CD14-positive monocyte (primary cell): ENCODE data around the gene ACSL5. TPM values are rescaled to one million over a fixed set of nuclear protein-coding genes. Genes with fewer than 3 reads are reported as not detected.
"Not testable (repeated sequence)": the region's sequence is repeated elsewhere in the genome, so short reads cannot be mapped to it uniquely, and the experiment has no call there.

ENCODE experiments used
- DNase-seq, 3 donors: peaks; one replicate each; pipeline ENCODE4 v3.0.0-alpha.2; 2011 to 2022
- H2AFZ ChIP-seq: 2 replicates; pipeline ENCODE4 v1.6.0; 2012; ENCODE audit warnings: mild to moderate bottlenecking, low read depth, low read length, inconsistent platforms; ENCODE audit not compliant: insufficient read depth, poor library complexity, severe bottlenecking
- H3K27ac ChIP-seq, 2 donors: 1 replicate in 1 of 2; 2 replicates in 1 of 2; pipeline ENCODE4 v1.5.1; 2012 to 2013; ENCODE audit warnings: low read length in 2 of 2, control low read depth in 1 of 2, inconsistent platforms in 1 of 2, low read depth in 1 of 2, mild to moderate bottlenecking in 1 of 2
- H3K27me3 ChIP-seq, 2 donors: one replicate each; pipeline versions ENCODE4 v1.6.0 to v1.6.1; 2011 to 2013; ENCODE audit warnings: low read length in 2 of 2; ENCODE audit not compliant: control insufficient read depth in 2 of 2, insufficient read depth in 2 of 2
- H3K36me3 ChIP-seq, 2 donors: replicated peaks in 1 of 2; 1 replicate in 1 of 2; 2 replicates in 1 of 2; pipeline versions ENCODE4 v1.5.1 to v1.6.1; 2012 to 2013; ENCODE audit warnings: low read length in 2 of 2, control low read depth in 1 of 2, inconsistent platforms in 1 of 2, mild to moderate bottlenecking in 1 of 2; ENCODE audit not compliant: insufficient read depth in 2 of 2, control insufficient read depth in 1 of 2
- H3K4me1 ChIP-seq, 2 donors: 1 replicate in 1 of 2; 2 replicates in 1 of 2; pipeline versions ENCODE4 v1.5.1 to v1.6.1; 2012 to 2013; ENCODE audit warnings: low read length in 2 of 2, control low read depth in 1 of 2, inconsistent platforms in 1 of 2, mild to moderate bottlenecking in 1 of 2, moderate library complexity in 1 of 2; ENCODE audit not compliant: insufficient read depth in 2 of 2, control insufficient read depth in 1 of 2
- H3K4me2 ChIP-seq: replicated peaks from 2 replicates; pipeline ENCODE3; 2012; ENCODE audit warnings: low read length, moderate library complexity, mild to moderate bottlenecking; ENCODE audit not compliant: poor library complexity, severe bottlenecking; ENCODE audit errors: extremely low read depth
- H3K4me3 ChIP-seq, 3 experiments: fragments of 200-600 bp in 1 of 3; sonication (generic) in 1 of 3; replicated peaks in 1 of 3; 1 replicate in 2 of 3; 2 replicates in 1 of 3; pipeline ENCODE4 v1.5.1; 2011 to 2013; ENCODE audit warnings: low read length in 3 of 3, mild to moderate bottlenecking in 3 of 3, control low read depth in 2 of 3, low read depth in 2 of 3, inconsistent platforms in 1 of 3, moderate library complexity in 1 of 3
- H3K79me2 ChIP-seq: 2 replicates; pipeline ENCODE4 v1.6.0; 2012; ENCODE audit warnings: mild to moderate bottlenecking, control low read depth, inconsistent platforms, low read length, moderate library complexity; ENCODE audit not compliant: insufficient read depth
- H3K9ac ChIP-seq: 2 replicates; pipeline ENCODE4 v1.6.0; 2017; ENCODE audit warnings: low read length, mild to moderate bottlenecking; ENCODE audit not compliant: insufficient read depth, poor library complexity, severe bottlenecking
- H3K9me3 ChIP-seq, 2 donors: replicated peaks in 1 of 2; 1 replicate in 1 of 2; 2 replicates in 1 of 2; pipeline versions ENCODE4 v1.5.1 to v1.6.1; 2012 to 2013; ENCODE audit warnings: low read length in 2 of 2, control low read depth in 1 of 2; ENCODE audit not compliant: control insufficient read depth in 1 of 2, insufficient read depth in 1 of 2
- H4K20me1 ChIP-seq: 2 replicates; pipeline ENCODE4 v1.6.0; 2012; ENCODE audit warnings: mild to moderate bottlenecking, low read length, control low read depth, moderate library complexity; ENCODE audit not compliant: insufficient read depth
- H3K27ac Mint-ChIP-seq, 7 donors: one replicate each; pipeline ENCODE4 v1.8.0; 2020; ENCODE audit warnings: mild to moderate bottlenecking in 7 of 7, mixed read lengths in 7 of 7, moderate library complexity in 6 of 7, inconsistent platforms in 2 of 7
- H3K27me3 Mint-ChIP-seq, 3 donors: one replicate each; pipeline ENCODE4 v1.8.0; 2021 to 2022; ENCODE audit warnings: low read depth in 3 of 3, mild to moderate bottlenecking in 3 of 3, mixed read lengths in 3 of 3, moderate library complexity in 3 of 3, inconsistent platforms in 1 of 3
- H3K36me3 Mint-ChIP-seq, 2 donors: one replicate each; pipeline ENCODE4 v1.8.0; 2020; ENCODE audit warnings: mixed read lengths in 2 of 2, inconsistent platforms in 1 of 2, mild to moderate bottlenecking in 1 of 2
- H3K4me1 Mint-ChIP-seq: one replicate; pipeline ENCODE4 v1.8.0; 2020; ENCODE audit warnings: mild to moderate bottlenecking, mixed read lengths
- H3K4me3 Mint-ChIP-seq, 2 donors: one replicate each; pipeline ENCODE4 v1.8.0; 2020; ENCODE audit warnings: mild to moderate bottlenecking in 2 of 2, mixed read lengths in 2 of 2, moderate library complexity in 1 of 2
- H3K9me3 Mint-ChIP-seq, 7 donors: one replicate each; pipeline ENCODE4 v1.8.0; 2020 to 2022; ENCODE audit warnings: mixed read lengths in 7 of 7, mild to moderate bottlenecking in 6 of 7, moderate library complexity in 6 of 7, inconsistent platforms in 2 of 7
- CTCF ChIP-seq: fragments of 200-600 bp; IDR thresholded peaks from one replicate; pipeline ENCODE4 v1.8.0; 2022; ENCODE audit warnings: antibody characterized with exemption, mild to moderate bottlenecking
- WGBS: methylation state at CpG from one replicate; pipeline ENCODE4 v1.1.5; 2013; ENCODE audit warnings: missing lambda C conversion rate; ENCODE audit not compliant: insufficient coverage; 5-methylcytosine and 5-hydroxymethylcytosine counted together
- intact Hi-C, 2 donors: fragments of 100-400 bp; cut with micrococcal nuclease; formaldehyde crosslinking; loops; one replicate each; pipeline versions ENCODE4 v1.15.0 to v1.15.1; 2023
- polyA plus RNA-seq, 3 donors: library from polyadenylated mRNA; depleted of rRNA in 1 of 3; unstranded in 2 of 3; stranded (reverse) in 1 of 3; fragments of 300-500 nt in 2 of 3; fragments of >200 nt in 1 of 3; fragmentation: Illumina TruSeq in 2 of 3; gene quantifications; 1 replicate in 2 of 3; 2 replicates in 1 of 3; pipeline ENCODE4 v1.2.3, GENCODE V29; 2012 to 2021

Gene ACSL5
- polyA plus RNA-seq, 3 donors, result 27.5 to 44.4 (median 37.5) TPM

- intact Hi-C loops, result no loop called here
- Histone ChIP-seq H3K79me2 (no peaks in the 10 kb centered on the region), H3K27ac (no peak overlapping the region), H3K36me3 (peaks cover 74 to 96% of the 10 kb centered on the region in 2 donors), H3K27me3 (no peaks in the 10 kb centered on the region), H2AFZ (no peak overlapping the region), H4K20me1 (no peaks in the 10 kb centered on the region), H3K9me3 (no peaks in the 10 kb centered on the region), H3K4me1 (no peaks in the 10 kb centered on the region), H3K4me3 (no peak overlapping the region), H3K4me2 (no peak overlapping the region), H3K9ac (no peak overlapping the region)
- H3K27ac Mint-ChIP-seq, result no peak overlapping the region
- no peak for DNase-seq
- no CpG with 5 or more reads among the region's 2 CpGs for WGBS
- H3K4me1 Mint-ChIP-seq, result no peaks in the 10 kb centered on the region
- no peak for TF ChIP-seq CTCF
- peaks cover 73 to 86% of the 10 kb centered on the region in 2 donors for H3K36me3 Mint-ChIP-seq
- H3K9me3 Mint-ChIP-seq, result no peaks in the 10 kb centered on the region
- peaks cover 0 to 1% (median 0%) of the 10 kb centered on the region in 3 donors for H3K27me3 Mint-ChIP-seq
- H3K4me3 Mint-ChIP-seq, result no peak overlapping the region
Observed at GRCh38 chr10:112402917-112403316, 29.0 kb downstream of the ACSL5 start.

GRCh38 chr10:112404617-112405016, 30.7 kb downstream of the ACSL5 start:
- Histone ChIP-seq H3K4me2 (no peak overlapping the region), H3K27me3 (no peaks in the 10 kb centered on the region), H3K9me3 (no peaks in the 10 kb centered on the region), H2AFZ (no peak overlapping the region), H4K20me1 (no peaks in the 10 kb centered on the region), H3K79me2 (no peaks in the 10 kb centered on the region), H3K4me1 (no peaks in the 10 kb centered on the region), H3K4me3 (no peak overlapping the region), H3K36me3 (peaks cover 74 to 99% of the 10 kb centered on the region in 2 donors), H3K9ac (no peak overlapping the region), H3K27ac (no peak overlapping the region)
- no CpG with 5 or more reads among the region's 3 CpGs for WGBS
- TF ChIP-seq CTCF, result no peak
- no peak overlapping the region for H3K4me3 Mint-ChIP-seq
- H3K27ac Mint-ChIP-seq, result no peak overlapping the region
- H3K9me3 Mint-ChIP-seq, result no peaks in the 10 kb centered on the region
- H3K27me3 Mint-ChIP-seq, result peaks cover 0 to 1% (median 0%) of the 10 kb centered on the region in 3 donors
- H3K36me3 Mint-ChIP-seq, result peaks cover 78 to 92% of the 10 kb centered on the region in 2 donors
- no peaks in the 10 kb centered on the region for H3K4me1 Mint-ChIP-seq
- intact Hi-C loops, result no loop called here
- DNase-seq, result no peak

- H3K4me2 ChIP-seq, H3K27me3 Mint-ChIP-seq, H3K4me1 Mint-ChIP-seq, H3K4me1 ChIP-seq, H4K20me1 ChIP-seq, intact Hi-C loops, H3K27ac ChIP-seq, H3K79me2 ChIP-seq, H3K9me3 Mint-ChIP-seq, H3K9me3 ChIP-seq, H3K4me3 ChIP-seq, H3K4me3 Mint-ChIP-seq, H3K9ac ChIP-seq, H3K27me3 ChIP-seq, H2AFZ ChIP-seq: not testable (repeated sequence)
- no CpG with 5 or more reads among the region's 2 CpGs for whole genome bisulfite sequencing
- H3K36me3 Mint-ChIP-seq, result peaks cover 84 to 94% of the 10 kb centered on the region in 2 donors
- H3K36me3 ChIP-seq, result peaks cover 79 to 99% of the 10 kb centered on the region in 2 donors
- H3K27ac Mint-ChIP-seq, result peak overlapping the region in 3 of 7 donors; percentile 35 to 67 (median 57)
- DNase-seq, result peak in 1 of 3 donors; percentile 29
Observed at GRCh38 chr10:112406806-112407205, 32.9 kb downstream of the ACSL5 start.
